Smooth muscle cell (in vitro differentiated cells): ENCODE data around the gene CACNA1F. TPM values are rescaled to one million over a fixed set of nuclear protein-coding genes. Genes with fewer than 3 reads are reported as not detected.

Experiments used
- DNase-seq: peaks from one replicate; lab custom pipeline; 2025; ENCODE audit not compliant: unreplicated experiment; lab: John Stamatoyannopoulos, UW
- H2AFZ ChIP-seq: fragments of 200-600 bp; sonication (generic); 2 replicates; pipeline ENCODE4 v1.6.0; 2016; ENCODE audit warnings: antibody characterized with exemption, low read depth, mild to moderate bottlenecking
- H3F3A ChIP-seq: fragments of 200-600 bp; sonication (generic); 2 replicates; pipeline ENCODE4 v1.6.0; 2017; ENCODE audit warnings: antibody characterized with exemption, low read depth
- H3K27ac ChIP-seq: fragments of 200-600 bp; sonication (generic); 2 replicates; pipeline ENCODE4 v1.5.1; 2016; ENCODE audit warnings: low read depth, mild to moderate bottlenecking
- H3K27me3 ChIP-seq: fragments of 200-600 bp; sonication (generic); 2 replicates; pipeline ENCODE4 v1.6.1; 2016; ENCODE audit warnings: low read depth, mild to moderate bottlenecking
- H3K36me3 ChIP-seq: fragments of 200-600 bp; sonication (generic); 2 replicates; pipeline ENCODE4 v1.5.1; 2016; ENCODE audit warnings: low read depth
- H3K4me1 ChIP-seq: fragments of 200-600 bp; sonication (generic); 2 replicates; pipeline ENCODE4 v1.5.1; 2016; ENCODE audit warnings: low read depth
- H3K4me2 ChIP-seq: fragments of 200-600 bp; sonication (generic); 2 replicates; pipeline ENCODE4 v1.6.0; 2016; ENCODE audit warnings: mild to moderate bottlenecking
- H3K4me3 ChIP-seq: fragments of 200-600 bp; sonication (generic); 2 replicates; pipeline ENCODE4 v1.5.1; 2016; ENCODE audit warnings: mild to moderate bottlenecking
- H3K79me2 ChIP-seq: fragments of 200-600 bp; sonication (generic); 2 replicates; pipeline ENCODE4 v1.6.0; 2016; ENCODE audit warnings: low read depth, mild to moderate bottlenecking
- H3K9ac ChIP-seq: fragments of 200-600 bp; sonication (generic); 2 replicates; pipeline ENCODE4 v1.6.0; 2016; ENCODE audit warnings: low read depth
- H3K9me3 ChIP-seq: fragments of 200-600 bp; sonication (generic); replicated peaks from 2 replicates; pipeline ENCODE4 v1.5.1; 2016; ENCODE audit warnings: low read depth
- H4K20me1 ChIP-seq: fragments of 200-600 bp; sonication (generic); 2 replicates; pipeline ENCODE4 v1.6.0; 2016; ENCODE audit warnings: low read depth
- CTCF ChIP-seq: fragments of 200-600 bp; sonication (generic); IDR thresholded peaks from 2 replicates; pipeline ENCODE4 v1.5.1; 2017; ENCODE audit warnings: borderline replicate concordance, mild to moderate bottlenecking, antibody characterized with exemption; ENCODE audit not compliant: insufficient read depth, poor library complexity, severe bottlenecking
- WGBS: methylation state at CpG from one replicate; pipeline ENCODE4 v1.1.7; 2016; ENCODE audit warnings: low lambda C conversion rate; 5-methylcytosine and 5-hydroxymethylcytosine counted together
- polyA plus RNA-seq: library from polyadenylated mRNA; unstranded; fragments of >200 nt; fragmentation: Nextera tagmentation; extraction: Ambion mirVana; gene quantifications from 2 replicates; pipeline ENCODE4 v1.2.1, GENCODE V29; 2016
- total RNA-seq: library from RNA; depleted of rRNA; stranded (reverse); fragments of >200 nt; gene quantifications from 2 replicates; pipeline ENCODE4 v1.2.3, GENCODE V29; 2014

CACNA1F gene
- total and polyA plus RNA-seq, 2 experiments from 2014 or later: 0.34 TPM; not detected in 1

GRCh38 chrX:49202022-49202421, 31.1 kb downstream of the CACNA1F start:
- Histone ChIP-seq H3K9me3 (no peaks in the 10 kb centered on the region), H3K79me2 (no peaks in the 10 kb centered on the region), H3F3A (no peaks in the 10 kb centered on the region), H3K4me3 (no peak overlapping the region), H3K9ac (no peak overlapping the region), H3K4me1 (no peaks in the 10 kb centered on the region), H3K4me2 (no peak overlapping the region), H2AFZ (no peak overlapping the region), H3K27ac (no peak overlapping the region), H4K20me1 (no peaks in the 10 kb centered on the region), H3K27me3 (no peaks in the 10 kb centered on the region), H3K36me3 (no peaks in the 10 kb centered on the region)
- no peak for DNase-seq
- 87% methylated on average over 2 of the region's 2 CpGs for whole genome bisulfite sequencing
- no peak for TF ChIP-seq CTCF

- no peaks in the 10 kb centered on the region for H3F3A ChIP-seq
- no peaks in the 10 kb centered on the region for H3K79me2 ChIP-seq
- H3K9ac ChIP-seq: no peak within 1 kb of the TSS
- no peaks in the 10 kb centered on the region for H4K20me1 ChIP-seq
- H3K27ac ChIP-seq: no peak within 1 kb of the TSS
- WGBS: 62% methylated on average over 52 of the region's 61 CpGs
- DNase-seq: peak; percentile 63
- peak within 1 kb of the TSS; percentile 28 for H2AFZ ChIP-seq
- no peaks in the 10 kb centered on the region for H3K36me3 ChIP-seq
- H3K4me3 ChIP-seq: peak within 1 kb of the TSS; percentile 35
- H3K9me3 ChIP-seq: no peaks in the 10 kb centered on the region
- TF ChIP-seq CTCF: no peak
- peak within 1 kb of the TSS; percentile 61 for H3K4me2 ChIP-seq
- no peaks in the 10 kb centered on the region for H3K4me1 ChIP-seq
- H3K27me3 ChIP-seq: no peaks in the 10 kb centered on the region
Measured at GRCh38 chrX:49199906-49200771, 33.0 kb downstream of the CACNA1F start, which contains the start of gene SYP. Gene SYP, minus strand, starts transcription at chrX:49200193. Its CDS starts 7 bp downstream, at chrX:49200186.

GRCh38 chrX:49199315-49199595, 33.9 kb downstream of the CACNA1F start:
- Histone ChIP-seq H3K36me3 (no peaks in the 10 kb centered on the region), H3K4me2 (no peak overlapping the region), H3K27ac (no peak overlapping the region), H3K4me3 (no peak overlapping the region), H2AFZ (no peak overlapping the region), H3K79me2 (no peaks in the 10 kb centered on the region), H3K9ac (no peak overlapping the region), H3K27me3 (no peaks in the 10 kb centered on the region), H3F3A (no peaks in the 10 kb centered on the region), H4K20me1 (no peaks in the 10 kb centered on the region), H3K9me3 (no peaks in the 10 kb centered on the region), H3K4me1 (no peaks in the 10 kb centered on the region)
- DNase-seq: no peak
- no peak for TF ChIP-seq CTCF
- WGBS: 38% methylated on average over 5 of the region's 11 CpGs
